GM12873 (cell line): ENCODE results near the gene ALDH16A1.

Source experiments
- CTCF ChIP-seq: IDR thresholded peaks from 2 replicates; pipeline ENCODE4 v1.5.1; 2012; ENCODE audit warnings: low read depth, mild to moderate bottlenecking, moderate library complexity, low read length, control low read depth; ENCODE audit not compliant: insufficient read depth; ENCODE audit errors: missing control alignments

The ALDH16A1 gene

GRCh38 chr19:49411681-49412326, 41.2 kb upstream of the ALDH16A1 start:
- no peak for TF ChIP-seq CTCF

DNA sequence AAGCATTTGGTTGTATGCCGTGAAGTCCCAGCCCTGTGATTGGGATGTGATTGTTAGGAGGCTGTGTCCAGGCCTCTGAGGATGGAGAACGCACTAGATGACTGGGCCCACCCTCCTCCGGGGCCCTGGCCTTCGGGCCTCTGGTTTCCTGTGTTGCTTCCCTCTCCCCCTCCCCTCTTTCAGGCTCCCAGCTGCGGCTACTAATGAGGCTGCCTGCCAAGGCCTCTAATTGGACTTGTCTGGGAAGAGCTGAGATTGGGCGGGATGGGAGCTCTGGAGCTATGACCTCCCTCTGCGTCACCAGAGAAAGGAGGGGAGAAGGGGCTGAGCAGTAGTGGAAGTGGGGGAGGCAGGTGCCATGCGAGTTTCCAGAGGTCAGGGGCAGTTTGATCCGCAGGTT, 39.7 kb upstream of the ALDH16A1 start:
- TF ChIP-seq CTCF, result no peak

DNA sequence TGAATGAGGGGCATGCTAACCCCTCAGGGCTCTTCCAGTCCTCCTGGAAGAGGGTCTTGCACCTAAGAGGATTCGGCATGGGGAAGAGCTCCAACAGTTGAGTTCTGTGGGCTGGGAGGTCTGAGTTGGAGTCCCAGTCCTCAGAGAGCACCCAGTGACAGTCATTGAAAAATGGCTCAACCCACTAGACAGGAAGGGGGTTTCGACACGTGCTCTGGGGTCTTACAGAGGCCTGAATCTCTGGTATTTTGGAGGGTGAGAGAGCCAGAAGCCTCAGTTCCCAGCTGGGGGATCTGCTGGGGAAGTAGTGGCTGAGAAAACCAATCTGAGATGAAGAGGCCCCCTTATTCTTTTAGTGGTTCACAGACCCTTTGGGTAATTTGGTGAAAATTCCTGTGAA, 38.8 kb upstream of the ALDH16A1 start:
- TF ChIP-seq CTCF, result no peak

- no peak for TF ChIP-seq CTCF
Measured at GRCh38 chr19:49415102-49415809, 37.8 kb upstream of the ALDH16A1 start.

GRCh38 chr19:49415810-49416200, 37.2 kb upstream of the ALDH16A1 start:
- TF ChIP-seq CTCF, result no peak

DNA sequence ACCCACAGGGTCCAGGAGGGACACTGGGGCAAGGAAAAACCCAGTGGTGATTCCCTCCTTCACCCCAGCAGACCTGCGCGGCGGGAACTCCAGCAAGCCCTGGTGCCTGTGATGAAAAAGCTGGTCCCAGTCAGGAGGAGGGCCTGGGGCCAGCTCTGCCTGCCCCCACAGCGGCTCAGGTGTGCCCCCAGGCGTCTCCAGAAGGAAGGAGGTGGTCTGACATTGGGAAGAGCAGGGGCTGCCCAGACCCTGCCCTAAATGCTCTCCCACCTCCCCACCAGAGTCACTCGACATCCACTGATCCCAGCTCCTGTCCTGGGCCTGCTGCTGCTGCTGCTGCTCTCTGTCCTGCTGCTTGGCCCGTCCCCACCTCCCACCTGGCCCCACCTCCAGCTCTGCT, 35.9 kb upstream of the ALDH16A1 start:
- TF ChIP-seq CTCF, result no peak

DNA sequence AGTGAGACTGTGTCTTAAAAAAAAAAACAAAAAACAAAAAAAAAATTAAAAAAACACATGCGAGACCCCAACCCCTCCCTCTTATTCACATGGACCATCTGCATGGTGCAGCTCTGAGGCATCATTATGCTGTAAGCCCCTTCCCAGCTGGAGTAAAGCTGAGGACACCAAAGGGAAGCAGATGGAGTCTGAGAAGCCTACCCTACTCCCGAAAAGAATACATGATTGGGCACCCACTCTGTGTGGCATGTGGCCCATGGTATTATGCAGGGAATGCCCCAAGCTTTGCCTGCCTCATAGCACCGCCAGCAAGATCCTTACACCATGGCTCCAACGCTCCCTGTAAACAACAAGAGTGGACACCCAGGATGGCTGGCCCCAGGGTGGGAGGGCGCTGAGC, 34.5 kb upstream of the ALDH16A1 start:
- no peak for TF ChIP-seq CTCF
